HG03039 (cell line): ENCODE data around the gene MYBPC3.

Experiments
- ATAC-seq: cut with Tn5 transposase; IDR thresholded peaks from one replicate; pipeline ENCODE4 v1.9.1; 2021; ENCODE audit warnings: mild to moderate bottlenecking, moderate library complexity; ENCODE audit not compliant: unreplicated experiment

Gene MYBPC3

DNA sequence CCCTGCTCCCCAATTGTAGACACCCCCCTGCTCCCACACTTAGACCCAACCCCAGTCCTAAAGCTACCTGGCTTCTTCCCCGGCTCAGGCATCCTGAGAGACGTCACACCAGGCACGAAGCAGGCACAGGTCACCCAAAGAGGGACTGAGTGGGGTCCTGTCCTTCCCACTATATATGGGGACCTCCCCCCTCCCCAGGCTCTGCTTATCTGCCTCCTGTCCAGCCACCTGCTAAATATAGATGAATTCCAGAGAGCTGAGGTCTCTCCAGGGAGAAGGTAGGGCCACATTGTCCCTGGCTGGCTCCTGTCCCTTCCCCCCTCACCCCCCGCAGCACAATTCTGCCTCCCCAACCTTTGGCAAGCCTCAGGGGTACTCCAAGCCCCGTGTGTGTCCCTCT, at the start of gene MYBPC3:
TSS of gene MYBPC3 (minus strand) at position 147 of the 400 bp plus-strand sequence. CDS start at position 92, 55 bp downstream.
- no peak for ATAC-seq

- peak; percentile 46 for ATAC-seq
These were observed 48.3 kb upstream of the MYBPC3 start for GRCh38 chr11:47400768-47401279.

- peak; percentile 42 for ATAC-seq
These were observed 47.6 kb upstream of the MYBPC3 start for GRCh38 chr11:47399860-47400767.

DNA sequence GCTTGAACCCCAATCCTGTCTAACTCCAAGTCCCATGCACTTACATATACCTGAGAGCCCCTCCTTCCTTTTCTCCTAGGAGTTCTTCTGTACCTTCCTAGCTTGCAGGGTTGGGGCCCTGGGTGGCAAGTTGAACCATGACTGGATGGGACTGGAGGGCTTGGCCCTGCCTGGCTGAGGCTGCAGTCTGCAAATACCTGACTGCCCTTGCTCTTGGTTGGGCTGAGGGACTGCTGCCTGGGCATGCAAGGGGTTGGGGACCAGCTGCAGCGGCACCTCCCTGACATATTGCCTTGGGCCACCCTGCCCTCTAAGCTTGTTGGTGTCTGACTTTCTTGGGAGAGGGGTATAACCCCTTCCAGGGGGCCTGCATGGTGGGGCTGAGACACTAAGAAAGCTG, 46.0 kb upstream of the MYBPC3 start:
- ATAC-seq = no peak

- ATAC-seq = no peak
These were observed 45.5 kb upstream of the MYBPC3 start for GRCh38 chr11:47398011-47398410.

GRCh38 chr11:47396049-47396320, 43.5 kb upstream of the MYBPC3 start:
- ATAC-seq = no peak

DNA sequence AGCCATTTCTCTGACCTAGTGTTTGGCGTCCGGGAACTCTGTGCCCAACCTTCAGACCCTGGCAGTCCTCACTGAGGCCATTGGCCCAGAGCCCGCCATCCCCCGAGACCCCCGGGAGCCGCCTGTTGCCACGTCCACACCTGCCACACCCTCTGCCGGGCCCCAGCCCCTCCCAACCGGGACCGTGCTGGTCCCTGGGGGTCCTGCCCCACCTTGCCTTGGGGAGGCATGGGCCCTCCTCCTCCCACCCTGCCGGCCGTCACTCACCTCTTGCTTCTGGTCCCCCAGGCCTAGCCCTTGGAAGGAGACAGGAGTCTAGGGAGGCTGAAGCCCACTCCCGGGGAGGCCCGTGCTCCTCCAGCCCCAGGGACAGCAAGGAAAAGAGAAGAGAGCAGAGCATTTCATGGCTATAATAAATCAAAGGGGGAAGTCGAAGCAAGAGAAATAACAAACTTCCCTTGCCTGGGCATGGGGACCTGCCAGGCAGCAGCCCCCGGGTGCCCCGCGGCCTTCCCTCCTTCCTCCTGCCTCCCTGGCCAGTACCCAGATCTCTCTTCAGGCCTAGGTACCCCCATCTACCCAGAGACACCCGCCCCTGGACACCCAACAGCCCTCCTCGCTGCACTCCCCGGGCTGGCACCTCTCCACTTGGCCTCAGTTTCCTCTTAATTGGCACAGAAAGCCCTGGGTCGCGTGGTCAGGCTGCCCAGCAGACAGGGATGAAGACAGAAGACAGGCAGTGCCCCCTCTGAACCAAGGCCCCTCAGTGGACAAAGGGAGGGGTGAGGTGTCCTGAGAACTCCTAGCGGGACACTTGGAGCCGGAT, 42.9 kb upstream of the MYBPC3 start:
- no peak for ATAC-seq

DNA sequence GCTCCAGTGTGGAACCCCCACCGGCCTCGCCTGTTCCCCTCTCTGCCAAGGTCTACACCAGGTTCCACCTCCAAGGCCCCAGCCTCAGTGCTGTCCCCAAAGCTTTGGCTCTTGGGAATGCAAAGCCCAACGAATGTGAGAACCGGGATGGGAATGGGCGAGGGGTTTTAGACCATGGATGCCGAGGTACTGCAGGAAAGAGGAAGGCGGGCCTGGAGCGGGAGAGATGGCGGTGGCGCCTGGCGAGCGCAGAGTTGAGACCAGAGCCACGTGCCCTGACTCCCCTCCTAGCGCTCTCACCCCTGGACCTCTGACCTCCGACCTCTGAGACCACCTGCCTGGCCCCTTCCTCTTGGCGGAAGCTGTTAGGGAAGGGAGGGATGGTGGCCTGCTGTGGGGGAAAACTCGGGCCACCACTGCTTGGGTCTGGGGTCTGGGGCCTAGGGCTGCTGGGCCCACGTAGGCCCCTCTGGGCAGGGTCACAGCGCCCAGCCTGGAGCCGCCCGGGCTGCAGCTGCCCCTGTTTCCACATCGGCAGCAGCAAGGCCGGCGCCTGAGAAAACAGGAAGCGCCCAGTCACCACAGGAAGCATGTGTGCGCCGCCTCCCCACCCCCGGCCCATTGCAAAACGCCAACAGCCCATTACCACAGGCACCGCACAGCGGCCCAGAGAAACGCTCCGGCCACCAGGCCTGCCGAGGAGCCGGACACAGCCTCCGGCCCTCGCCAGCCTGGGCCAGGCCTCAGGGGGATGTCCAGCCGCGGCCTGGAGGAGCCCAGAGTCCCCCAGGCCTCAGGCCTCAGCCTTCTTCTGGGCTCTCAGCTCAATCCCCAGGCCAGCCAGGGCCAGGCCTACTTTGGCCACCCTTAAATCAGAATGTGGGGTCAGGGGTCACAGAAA, 42.1 kb upstream of the MYBPC3 start:
- ATAC-seq = no peak

DNA sequence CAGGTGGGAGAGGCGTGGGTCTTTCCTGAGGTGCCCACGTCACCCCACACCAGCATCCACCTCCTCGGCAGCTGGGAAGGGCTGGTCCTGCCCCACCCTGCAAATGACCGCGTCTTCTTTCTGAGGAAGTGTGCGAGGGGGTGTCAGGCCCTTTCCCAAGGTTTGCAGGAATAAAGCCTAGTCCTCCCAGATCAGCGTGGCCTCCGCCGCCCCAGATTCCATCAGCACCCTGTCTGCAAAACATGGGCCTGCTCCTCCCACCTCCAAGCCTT, 41.5 kb upstream of the MYBPC3 start:
- ATAC-seq = no peak

GRCh38 chr11:47393163-47394049, 40.9 kb upstream of the MYBPC3 start:
- no peak for ATAC-seq

GRCh38 chr11:47392546-47393162, 40.2 kb upstream of the MYBPC3 start:
- no peak for ATAC-seq

- no peak for ATAC-seq
These were observed 39.4 kb upstream of the MYBPC3 start for GRCh38 chr11:47391711-47392432.

- ATAC-seq = no peak
These were observed 38.6 kb upstream of the MYBPC3 start for GRCh38 chr11:47391077-47391583.

DNA sequence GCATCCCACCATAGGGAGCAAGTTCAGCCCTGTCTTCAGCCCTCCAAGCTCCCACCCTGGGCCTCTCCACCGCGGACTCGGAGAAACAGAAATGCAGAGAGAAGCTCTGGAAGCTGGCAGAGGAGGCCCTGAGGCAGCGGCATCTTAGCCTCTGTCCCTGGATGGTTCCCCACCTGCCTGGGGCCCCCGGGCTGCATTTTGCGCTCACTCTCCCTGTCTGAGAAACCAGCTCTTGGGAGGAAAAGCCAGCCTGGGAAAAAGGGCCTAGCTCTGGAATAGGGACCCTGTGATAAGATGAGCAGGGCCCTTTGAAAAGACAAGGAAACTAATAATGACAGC, 37.9 kb upstream of the MYBPC3 start:
- no peak for ATAC-seq

DNA sequence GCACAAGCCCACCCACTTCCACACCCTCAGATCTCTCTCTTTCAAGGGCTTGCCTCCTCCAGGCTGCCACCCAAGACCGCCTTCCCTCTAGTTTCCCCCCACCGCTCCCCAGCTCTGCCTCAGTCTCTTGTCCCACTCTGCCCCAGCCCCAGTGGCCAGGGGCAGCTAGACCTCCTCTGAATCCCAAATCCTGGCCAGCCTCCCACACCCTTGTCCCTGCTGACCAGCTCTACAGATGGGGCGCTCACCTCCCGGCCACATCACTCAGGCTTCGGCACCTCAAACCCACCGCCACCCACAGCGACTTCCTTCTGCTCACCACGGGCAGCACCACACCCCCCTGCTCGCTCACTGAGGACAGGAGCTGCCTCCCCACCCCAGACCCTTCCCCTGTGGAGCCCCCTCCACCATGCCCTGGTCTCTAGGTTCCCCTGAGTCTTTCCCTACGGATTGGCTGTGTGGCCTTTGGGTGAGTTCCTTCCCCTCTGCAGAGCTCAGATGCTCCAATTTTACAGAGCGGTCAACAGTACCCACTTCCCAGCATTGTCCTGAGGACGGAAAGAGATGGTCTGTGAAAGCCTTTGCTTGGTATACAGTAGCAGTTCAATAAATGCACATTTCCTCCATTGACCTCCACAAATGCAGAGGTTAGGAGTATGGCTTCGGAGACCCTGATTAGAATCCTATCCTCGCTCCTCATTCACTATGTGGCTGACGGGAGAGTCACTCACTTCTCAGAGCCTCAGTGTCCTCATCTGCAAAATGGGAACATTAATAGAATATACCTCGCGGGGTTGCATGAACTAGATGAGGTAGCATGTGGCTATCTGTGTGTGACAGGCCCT, 37.3 kb upstream of the MYBPC3 start:
- no peak for ATAC-seq

DNA sequence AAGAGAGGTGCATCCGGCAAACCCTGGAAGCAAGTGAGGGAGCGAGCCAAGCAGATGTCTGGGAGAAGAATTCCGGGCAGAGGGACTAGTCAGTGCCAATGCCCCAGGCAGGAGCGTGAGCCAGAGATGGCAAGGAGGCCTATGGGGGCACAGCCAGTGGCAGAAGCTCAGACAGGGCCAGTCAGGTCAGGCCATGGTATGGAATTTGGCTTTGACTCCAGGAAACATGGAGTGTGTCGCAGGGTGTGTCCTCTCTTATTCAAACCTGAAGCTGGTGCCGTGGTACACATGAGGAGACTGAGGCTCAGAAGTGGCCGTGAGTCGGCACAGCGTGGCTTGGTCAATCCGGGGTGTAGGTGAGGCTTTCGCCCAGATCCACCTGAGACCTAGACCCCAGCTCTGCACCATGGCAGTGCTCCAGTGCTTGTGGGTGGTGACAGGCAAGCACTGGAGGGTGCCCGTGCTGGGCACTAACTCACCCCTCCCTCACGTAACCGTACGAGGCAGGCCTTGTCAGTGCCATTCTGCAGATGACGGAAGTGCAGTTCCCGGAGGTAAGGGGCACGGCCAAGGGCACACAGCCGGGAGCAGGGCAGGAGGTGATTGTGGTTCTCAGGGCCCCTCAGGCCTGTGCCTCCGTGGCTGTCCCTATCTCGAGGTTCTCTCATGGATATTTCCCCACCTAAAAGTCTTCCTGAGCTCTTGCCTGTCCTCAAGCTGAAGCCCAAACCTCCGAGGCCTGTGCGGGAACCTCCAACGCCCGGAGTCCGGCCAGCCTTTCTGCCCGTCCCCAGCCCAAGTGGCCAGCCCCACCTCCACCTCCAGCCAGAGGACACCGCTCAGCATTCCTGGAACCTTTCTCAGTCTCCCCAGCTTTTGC, 36.4 kb upstream of the MYBPC3 start:
- ATAC-seq = no peak
